ENCODE measurements around the gene RERE. TPM values are rescaled to one million over a fixed set of nuclear protein-coding genes. Genes with fewer than 3 reads are reported as not detected.

Gene RERE
- total RNA-seq, 1 experiment from 2014 or later: 217 TPM

GRCh38 chr1:8363767-8364301 lies 453.6 kb downstream of the RERE start:
- TF ChIP-seq REST (IDR thresholded peaks at IDR 0.05; ENCODE audit: insufficient read depth in 1 of 2, low read depth in 2 of 2, low read length in 1 of 2) (no peak), SIN3A (IDR thresholded peaks at IDR 0.05; ENCODE audit: borderline replicate concordance, insufficient read depth, low read depth, low read length) (no peak), TCF7L2 (IDR thresholded peaks at IDR 0.05; ENCODE audit: low read depth, low read length) (no peak), POLR2AphosphoS5 (IDR thresholded peaks at IDR 0.05; ENCODE audit: low read depth, low read length) (no peak), CTCF (IDR thresholded peaks at IDR 0.05) (no peak)
- no peak overlapping the region for H3K4me3 ChIP-seq (ENCODE audit: low read depth in 2 of 2, low read length in 2 of 2)
- H3K9me3 ChIP-seq (ENCODE audit: control insufficient read depth, insufficient read depth, low read depth, low read length): no peaks in the 10 kb centered on the region
- DNase-seq (ENCODE audit: low read depth, low spot score) (no peak), ATAC-seq (no peak)
- no peaks in the 10 kb centered on the region for H3K27me3 ChIP-seq (ENCODE audit: control insufficient read depth, insufficient read depth, low read length)
- in situ Hi-C loops (cut with HindIII; ENCODE audit: low pct_unique_long_range_greater_than_20kb, low sequenced_read_pairs) (no loop called here), intact Hi-C loops (cut with micrococcal nuclease; ENCODE audit: unreplicated experiment) (no loop called here)
- ChIA-PET POLR2A (interaction anchor here (0.5 kb wide), 1 partner anchor 46 kb away, joined by 7 read pairs; no protein-coding TSS in a partner anchor), CTCF (no interaction called here)
- H3K27ac ChIP-seq (ENCODE audit: low read length): no peak overlapping the region
- H3K36me3 ChIP-seq (ENCODE audit: control insufficient read depth, insufficient read depth, low read length): peaks cover 29% of the 10 kb centered on the region
- no TSS peak for BruUV-seq (replicated peaks)
- peaks cover 14% of the 10 kb centered on the region for H3K4me1 ChIP-seq (ENCODE audit: control insufficient read depth, insufficient read depth, low read length)

GRCh38 chr1:8363186-8363766 lies 454.2 kb downstream of the RERE start:
- in situ Hi-C loops (cut with HindIII; ENCODE audit: low pct_unique_long_range_greater_than_20kb, low sequenced_read_pairs) (no loop called here), intact Hi-C loops (cut with micrococcal nuclease; ENCODE audit: unreplicated experiment) (no loop called here)
- Histone ChIP-seq H3K9me3 (ENCODE audit: control insufficient read depth, insufficient read depth, low read depth, low read length) (no peaks in the 10 kb centered on the region), H3K4me3 (ENCODE audit: low read depth in 2 of 2, low read length in 2 of 2) (no peak overlapping the region), H3K27ac (ENCODE audit: low read length) (no peak overlapping the region), H3K36me3 (ENCODE audit: control insufficient read depth, insufficient read depth, low read length) (peaks cover 29% of the 10 kb centered on the region), H3K4me1 (ENCODE audit: control insufficient read depth, insufficient read depth, low read length) (peaks cover 14% of the 10 kb centered on the region), H3K27me3 (ENCODE audit: control insufficient read depth, insufficient read depth, low read length) (no peaks in the 10 kb centered on the region)
- no peak for TF ChIP-seq TCF7L2 (IDR thresholded peaks at IDR 0.05; ENCODE audit: low read depth, low read length)
- no peak for TF ChIP-seq SIN3A (IDR thresholded peaks at IDR 0.05; ENCODE audit: borderline replicate concordance, insufficient read depth, low read depth, low read length)
- TF ChIP-seq POLR2AphosphoS5 (IDR thresholded peaks at IDR 0.05; ENCODE audit: low read depth, low read length): no peak
- BruUV-seq (replicated peaks): no TSS peak
- DNase-seq (ENCODE audit: low read depth, low spot score) (no peak), ATAC-seq (no peak)
- CTCF ChIA-PET: no interaction called here
- POLR2A ChIA-PET: interaction anchor here (0.5 kb wide), 1 partner anchor 47 kb away, joined by 7 read pairs; no protein-coding TSS in a partner anchor

- Histone ChIP-seq H3K9me3 (ENCODE audit: control insufficient read depth, insufficient read depth, low read depth, low read length) (no peaks in the 10 kb centered on the region), H3K4me1 (ENCODE audit: control insufficient read depth, insufficient read depth, low read length) (peaks cover 12% of the 10 kb centered on the region), H3K27me3 (ENCODE audit: control insufficient read depth, insufficient read depth, low read length) (no peaks in the 10 kb centered on the region), H3K27ac (ENCODE audit: low read length) (no peak overlapping the region), H3K36me3 (ENCODE audit: control insufficient read depth, insufficient read depth, low read length) (peaks cover 31% of the 10 kb centered on the region), H3K4me3 (ENCODE audit: low read depth in 2 of 2, low read length in 2 of 2) (no peak overlapping the region)
- in situ Hi-C loops (cut with HindIII; ENCODE audit: low pct_unique_long_range_greater_than_20kb, low sequenced_read_pairs): no loop called here
- intact Hi-C loops (cut with micrococcal nuclease; ENCODE audit: unreplicated experiment): no loop called here
- TF ChIP-seq CTCF (IDR thresholded peaks at IDR 0.05) (no peak), TCF7L2 (IDR thresholded peaks at IDR 0.05; ENCODE audit: low read depth, low read length) (no peak), SIN3A (IDR thresholded peaks at IDR 0.05; ENCODE audit: borderline replicate concordance, insufficient read depth, low read depth, low read length) (no peak), POLR2AphosphoS5 (IDR thresholded peaks at IDR 0.05; ENCODE audit: low read depth, low read length) (no peak), REST (IDR thresholded peaks at IDR 0.05; ENCODE audit: insufficient read depth in 1 of 2, low read depth in 2 of 2, low read length in 1 of 2) (no peak)
- ChIA-PET POLR2A (no interaction called here), CTCF (interaction anchor here (0.7 kb wide), 1 partner anchor 368 kb away, joined by 3 read pairs; no protein-coding TSS in a partner anchor)
- no peak for ATAC-seq
- no TSS peak for BruUV-seq (replicated peaks)
- no peak for DNase-seq (ENCODE audit: low read depth, low spot score)
These were observed 454.7 kb downstream of the RERE start for GRCh38 chr1:8362701-8363101.

Measured in Panc1 (cell line).